Testis (tissue), 2 donors: ENCODE measurements around the gene ASB6.

Source experiments
- CTCF ChIP-seq, 3 experiments: fragments of 450-650 bp in 2 of 3; fragments of 200-600 bp in 1 of 3; sonication (generic) in 1 of 3; IDR thresholded peaks; one replicate each; pipeline ENCODE4 v1.5.1; 2016 to 2019; ENCODE audit warnings: antibody characterized with exemption in 3 of 3, mild to moderate bottlenecking in 2 of 3, moderate library complexity in 1 of 3
- POLR2A ChIP-seq: fragments of 450-650 bp; IDR thresholded peaks from one replicate; pipeline ENCODE4 v1.6.1; 2017; ENCODE audit warnings: antibody characterized with exemption, mild to moderate bottlenecking, moderate library complexity

DNA sequence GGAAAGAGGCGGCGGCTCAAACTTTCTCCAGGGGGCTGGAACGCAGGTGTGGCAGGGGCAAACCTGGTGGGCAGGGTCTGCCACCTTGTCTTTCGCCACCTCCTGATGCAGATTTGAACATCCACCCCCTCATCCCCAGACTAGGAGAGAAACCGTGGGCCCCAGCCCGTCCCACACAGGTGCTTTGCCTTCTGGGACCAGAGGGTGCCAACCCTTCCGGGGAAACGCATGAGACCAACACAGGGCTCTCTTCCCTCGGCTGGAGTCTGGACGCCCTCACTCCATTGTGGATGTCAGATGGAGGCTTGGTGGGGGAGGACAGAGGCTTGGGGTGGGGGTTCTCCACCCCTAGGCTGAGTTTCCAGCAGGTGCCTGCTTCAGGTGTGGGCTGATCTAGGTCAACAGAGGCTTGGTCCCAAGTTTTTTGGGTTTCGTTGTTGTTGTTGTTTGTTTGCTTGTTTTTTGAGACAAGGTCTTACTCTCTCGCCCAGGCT is 30.6 kb downstream of the ASB6 start:
- TF ChIP-seq POLR2A (no peak), CTCF (IDR thresholded peaks at IDR 0.05) (no peak)
